HepG2 (cell line): ENCODE measurements around the gene GFER. TPM values are rescaled to one million over a fixed set of nuclear protein-coding genes. Genes with fewer than 3 reads are reported as not detected.

Experiments used
- BRD4 ChIP-seq: sonication (generic); formaldehyde crosslinking; IDR thresholded peaks from 2 replicates; pipeline ENCODE4 v1.4.0; 2020; ENCODE audit warnings: missing genetic modification reagents
- CHD4 ChIP-seq: fragments of 200-600 bp; sonication (generic); IDR thresholded peaks from 2 replicates; pipeline ENCODE4 v1.7.0; 2017; ENCODE audit warnings: mild to moderate bottlenecking, low read length, borderline replicate concordance
- NFYC ChIP-seq: IDR thresholded peaks from 2 replicates; pipeline ENCODE4 v1.6.1; 2016; ENCODE audit warnings: missing genetic modification reagents, missing compliant biosample characterization
- NR2F6 ChIP-seq, 2 experiments: IDR thresholded peaks; 2 replicates each; pipeline ENCODE4 v1.6.1; 2016; ENCODE audit warnings: antibody characterized with exemption in 1 of 2, mild to moderate bottlenecking in 1 of 2
- RFXANK ChIP-seq: IDR thresholded peaks from 2 replicates; pipeline ENCODE4 v1.6.1; 2016
- SRSF4 ChIP-seq: fragments of 200-400 bp; formaldehyde crosslinking; IDR thresholded peaks from one replicate; pipeline ENCODE4 v1.6.1; 2018; ENCODE audit warnings: mild to moderate bottlenecking, low read depth, low read length, moderate library complexity; ENCODE audit not compliant: poor library complexity, severe bottlenecking
- THAP11 ChIP-seq: IDR thresholded peaks from 2 replicates; pipeline ENCODE4 v1.6.1; 2016; ENCODE audit warnings: missing biosample characterization, missing genetic modification reagents
- YEATS4 ChIP-seq: sonication (generic); formaldehyde crosslinking; IDR thresholded peaks from 2 replicates; pipeline ENCODE4 v1.4.0; 2020; ENCODE audit warnings: missing genetic modification reagents, borderline replicate concordance
- ZBTB7A ChIP-seq: sonication (generic); formaldehyde crosslinking; IDR thresholded peaks from 2 replicates; pipeline ENCODE4 v1.8.0; 2022; ENCODE audit warnings: mild to moderate bottlenecking, missing genetic modification reagents
- ZNF121 ChIP-seq: sonication (generic); formaldehyde crosslinking; IDR thresholded peaks from 2 replicates; pipeline ENCODE4 v1.5.0; 2020; ENCODE audit warnings: mild to moderate bottlenecking, missing genetic modification reagents
- ZNF567 ChIP-seq: sonication (generic); formaldehyde crosslinking; IDR thresholded peaks from 2 replicates; pipeline ENCODE4 v1.8.1; 2023; ENCODE audit warnings: mild to moderate bottlenecking, missing genetic modification reagents, borderline replicate concordance
- ZNF674 ChIP-seq: sonication (generic); formaldehyde crosslinking; IDR thresholded peaks from 2 replicates; pipeline ENCODE4 v1.5.0; 2020; ENCODE audit warnings: low read depth, mild to moderate bottlenecking, missing genetic modification reagents
- ZNF749 ChIP-seq: sonication (generic); formaldehyde crosslinking; IDR thresholded peaks from 2 replicates; pipeline ENCODE4 v1.8.0; 2022; ENCODE audit warnings: mild to moderate bottlenecking, missing genetic modification reagents, moderate library complexity, borderline replicate concordance
- ZNF891 ChIP-seq: sonication (generic); formaldehyde crosslinking; IDR thresholded peaks from 2 replicates; pipeline ENCODE4 v1.5.0; 2020; ENCODE audit warnings: mild to moderate bottlenecking, missing genetic modification reagents
- polyA plus RNA-seq, 8 experiments: library from polyadenylated mRNA; depleted of rRNA in 3 of 8; stranded (reverse) in 7 of 8; unstranded in 1 of 8; fragments of >200 nt; fragmentation: Illumina TruSeq in 4 of 8; extraction: Trizol in 4 of 8; gene quantifications; 2 replicates each; pipeline versions ENCODE4 v1.2.1 to v1.2.3, GENCODE V29; 2011 to 2016; ENCODE audit warnings: low read depth in 4 of 8, missing spikeins in 1 of 8, mixed read lengths in 1 of 8; ENCODE audit not compliant: insufficient read depth in 1 of 8
- total RNA-seq, 5 experiments: library from RNA; depleted of rRNA; stranded (reverse); fragments of >200 nt; fragmentation: Illumina TruSeq; extraction: Trizol; gene quantifications; 2 replicates each; pipeline ENCODE4 v1.2.3, GENCODE V29; 2016; ENCODE audit warnings: low read depth in 1 of 5
- TF ChIP-seq, protein P1 (sequence below): sonication (generic); formaldehyde crosslinking; IDR thresholded peaks from 2 replicates; pipeline ENCODE4; 2020; ENCODE audit warnings: missing genetic modification reagents, mild to moderate bottlenecking, borderline replicate concordance
- TF ChIP-seq, protein P2 (sequence below): sonication (generic); formaldehyde crosslinking; IDR thresholded peaks from 2 replicates; pipeline ENCODE4 v1.4.0; 2020; ENCODE audit warnings: missing genetic modification reagents
- TF ChIP-seq, protein P3 (sequence below), 2 experiments: sonication (generic) in 1 of 2; formaldehyde crosslinking in 1 of 2; IDR thresholded peaks; 2 replicates each; pipeline versions ENCODE4 v1.6.1 to v1.9.0; 2014 to 2022; ENCODE audit warnings: antibody characterized with exemption in 1 of 2, borderline replicate concordance in 1 of 2, inconsistent platforms in 1 of 2, low read depth in 1 of 2, missing genetic modification reagents in 1 of 2

Gene GFER
- total and polyA plus RNA-seq, 2 of the 13 experiments (the other 11 are each of a cell fraction or from before 2014, with no cell fraction given) = 28.6 to 71.7 TPM

DNA sequence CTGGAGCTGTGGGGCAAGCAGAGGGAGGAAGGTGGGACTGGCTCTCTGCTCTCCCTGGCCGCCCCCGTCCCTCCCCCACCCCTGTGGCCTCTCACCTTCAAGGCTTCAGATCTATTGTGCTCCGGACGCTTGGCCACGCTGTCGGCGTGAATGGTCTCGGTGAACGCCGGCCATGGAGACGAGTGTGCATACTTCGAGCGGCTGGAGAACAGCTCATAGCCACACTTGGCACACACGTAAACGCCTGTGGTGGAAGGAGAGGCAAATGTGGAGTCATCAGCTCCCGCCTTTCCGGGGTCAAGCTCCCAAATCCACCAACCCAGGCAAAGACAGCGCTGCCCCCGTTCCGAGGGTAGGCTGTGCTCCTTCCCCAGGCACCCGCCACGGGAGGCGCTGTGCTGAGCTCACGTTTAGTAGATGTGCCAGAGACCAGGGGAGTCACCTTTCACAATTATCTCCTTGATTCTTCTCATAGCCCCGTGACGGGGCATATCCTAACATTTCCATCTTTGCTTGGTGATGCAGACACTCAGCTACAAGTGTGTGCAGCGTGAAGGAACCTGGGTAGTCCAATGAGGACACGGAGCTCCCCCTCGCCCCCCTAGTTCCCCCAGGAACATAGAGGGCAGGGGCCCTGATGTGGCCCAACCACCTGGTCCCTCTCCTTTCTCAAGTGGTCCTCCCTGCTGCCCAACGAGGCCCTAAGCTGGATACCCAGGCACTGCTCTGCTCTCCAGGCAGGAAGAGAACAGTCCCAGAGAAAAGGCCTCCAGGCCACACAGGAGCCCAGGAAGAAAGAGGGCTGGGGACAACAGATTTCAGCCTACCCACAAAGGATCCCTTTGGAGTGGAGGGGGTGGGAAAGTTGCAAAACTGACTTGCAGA lies 42.6 kb upstream of the GFER start (continued):
- TF ChIP-seq ZNF674 (CRISPR knock-in tag) (0 out of 2 replicates have a peak, but pooled peaks have one; percentile 34), NFYC (CRISPR knock-in tag) (peak; percentile 32; the same call in 1 of the 2 replicates), ZNF121 (CRISPR knock-in tag) (no peak), ZBTB7A (CRISPR knock-in tag) (no peak), THAP11 (peak; percentile 22; the same call in 1 of the 2 replicates), ZNF749 (CRISPR knock-in tag) (0 out of 2 replicates have a peak, but pooled peaks have one; percentile 63), SRSF4 (no peak), YEATS4 (CRISPR knock-in tag) (0 out of 2 replicates have a peak, but pooled peaks have one; percentile 48), NR2F6 (IDR thresholded peaks at IDR 0.05) (no peak; the same call in 1 of the 2 replicates), NR2F6 (CRISPR knock-in tag; IDR thresholded peaks at IDR 0.05) (peak; percentile 30; the same call in 1 of the 2 replicates), CHD4 (0 out of 2 replicates have a peak, but pooled peaks have one; percentile 24), RFXANK (CRISPR knock-in tag) (no peak), ZNF567 (CRISPR knock-in tag) (no peak), ZNF891 (CRISPR knock-in tag) (peak; percentile 23; the same call in 1 of the 2 replicates), BRD4 (CRISPR knock-in tag) (peak; percentile 58)
- TF ChIP-seq, protein P1, sequence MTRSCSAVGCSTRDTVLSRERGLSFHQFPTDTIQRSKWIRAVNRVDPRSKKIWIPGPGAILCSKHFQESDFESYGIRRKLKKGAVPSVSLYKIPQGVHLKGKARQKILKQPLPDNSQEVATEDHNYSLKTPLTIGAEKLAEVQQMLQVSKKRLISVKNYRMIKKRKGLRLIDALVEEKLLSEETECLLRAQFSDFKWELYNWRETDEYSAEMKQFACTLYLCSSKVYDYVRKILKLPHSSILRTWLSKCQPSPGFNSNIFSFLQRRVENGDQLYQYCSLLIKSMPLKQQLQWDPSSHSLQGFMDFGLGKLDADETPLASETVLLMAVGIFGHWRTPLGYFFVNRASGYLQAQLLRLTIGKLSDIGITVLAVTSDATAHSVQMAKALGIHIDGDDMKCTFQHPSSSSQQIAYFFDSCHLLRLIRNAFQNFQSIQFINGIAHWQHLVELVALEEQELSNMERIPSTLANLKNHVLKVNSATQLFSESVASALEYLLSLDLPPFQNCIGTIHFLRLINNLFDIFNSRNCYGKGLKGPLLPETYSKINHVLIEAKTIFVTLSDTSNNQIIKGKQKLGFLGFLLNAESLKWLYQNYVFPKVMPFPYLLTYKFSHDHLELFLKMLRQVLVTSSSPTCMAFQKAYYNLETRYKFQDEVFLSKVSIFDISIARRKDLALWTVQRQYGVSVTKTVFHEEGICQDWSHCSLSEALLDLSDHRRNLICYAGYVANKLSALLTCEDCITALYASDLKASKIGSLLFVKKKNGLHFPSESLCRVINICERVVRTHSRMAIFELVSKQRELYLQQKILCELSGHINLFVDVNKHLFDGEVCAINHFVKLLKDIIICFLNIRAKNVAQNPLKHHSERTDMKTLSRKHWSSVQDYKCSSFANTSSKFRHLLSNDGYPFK (CRISPR knock-in tag) = no peak
- TF ChIP-seq, protein P2, sequence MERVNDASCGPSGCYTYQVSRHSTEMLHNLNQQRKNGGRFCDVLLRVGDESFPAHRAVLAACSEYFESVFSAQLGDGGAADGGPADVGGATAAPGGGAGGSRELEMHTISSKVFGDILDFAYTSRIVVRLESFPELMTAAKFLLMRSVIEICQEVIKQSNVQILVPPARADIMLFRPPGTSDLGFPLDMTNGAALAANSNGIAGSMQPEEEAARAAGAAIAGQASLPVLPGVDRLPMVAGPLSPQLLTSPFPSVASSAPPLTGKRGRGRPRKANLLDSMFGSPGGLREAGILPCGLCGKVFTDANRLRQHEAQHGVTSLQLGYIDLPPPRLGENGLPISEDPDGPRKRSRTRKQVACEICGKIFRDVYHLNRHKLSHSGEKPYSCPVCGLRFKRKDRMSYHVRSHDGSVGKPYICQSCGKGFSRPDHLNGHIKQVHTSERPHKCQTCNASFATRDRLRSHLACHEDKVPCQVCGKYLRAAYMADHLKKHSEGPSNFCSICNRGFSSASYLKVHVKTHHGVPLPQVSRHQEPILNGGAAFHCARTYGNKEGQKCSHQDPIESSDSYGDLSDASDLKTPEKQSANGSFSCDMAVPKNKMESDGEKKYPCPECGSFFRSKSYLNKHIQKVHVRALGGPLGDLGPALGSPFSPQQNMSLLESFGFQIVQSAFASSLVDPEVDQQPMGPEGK (CRISPR knock-in tag) = no peak; the same call in 1 of the 2 replicates
- TF ChIP-seq, protein P3, sequence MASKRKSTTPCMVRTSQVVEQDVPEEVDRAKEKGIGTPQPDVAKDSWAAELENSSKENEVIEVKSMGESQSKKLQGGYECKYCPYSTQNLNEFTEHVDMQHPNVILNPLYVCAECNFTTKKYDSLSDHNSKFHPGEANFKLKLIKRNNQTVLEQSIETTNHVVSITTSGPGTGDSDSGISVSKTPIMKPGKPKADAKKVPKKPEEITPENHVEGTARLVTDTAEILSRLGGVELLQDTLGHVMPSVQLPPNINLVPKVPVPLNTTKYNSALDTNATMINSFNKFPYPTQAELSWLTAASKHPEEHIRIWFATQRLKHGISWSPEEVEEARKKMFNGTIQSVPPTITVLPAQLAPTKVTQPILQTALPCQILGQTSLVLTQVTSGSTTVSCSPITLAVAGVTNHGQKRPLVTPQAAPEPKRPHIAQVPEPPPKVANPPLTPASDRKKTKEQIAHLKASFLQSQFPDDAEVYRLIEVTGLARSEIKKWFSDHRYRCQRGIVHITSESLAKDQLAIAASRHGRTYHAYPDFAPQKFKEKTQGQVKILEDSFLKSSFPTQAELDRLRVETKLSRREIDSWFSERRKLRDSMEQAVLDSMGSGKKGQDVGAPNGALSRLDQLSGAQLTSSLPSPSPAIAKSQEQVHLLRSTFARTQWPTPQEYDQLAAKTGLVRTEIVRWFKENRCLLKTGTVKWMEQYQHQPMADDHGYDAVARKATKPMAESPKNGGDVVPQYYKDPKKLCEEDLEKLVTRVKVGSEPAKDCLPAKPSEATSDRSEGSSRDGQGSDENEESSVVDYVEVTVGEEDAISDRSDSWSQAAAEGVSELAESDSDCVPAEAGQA (IDR thresholded peaks at IDR 0.05; ENCODE audit: low read depth) = no peak
- TF ChIP-seq, protein P3 (CRISPR knock-in tag; IDR thresholded peaks at IDR 0.05; ENCODE audit: borderline replicate concordance) = no peak
